GDM1 (cell line): ENCODE measurements around the gene PIAS1.
"Not testable (repeated sequence)": the region's sequence is repeated elsewhere in the genome, so short reads cannot be mapped to it uniquely, and the experiment has no call there.

Experiments used
- DNase-seq: peaks from one replicate; lab custom pipeline; 2025; lab: John Stamatoyannopoulos, UW

PIAS1 gene

DNA sequence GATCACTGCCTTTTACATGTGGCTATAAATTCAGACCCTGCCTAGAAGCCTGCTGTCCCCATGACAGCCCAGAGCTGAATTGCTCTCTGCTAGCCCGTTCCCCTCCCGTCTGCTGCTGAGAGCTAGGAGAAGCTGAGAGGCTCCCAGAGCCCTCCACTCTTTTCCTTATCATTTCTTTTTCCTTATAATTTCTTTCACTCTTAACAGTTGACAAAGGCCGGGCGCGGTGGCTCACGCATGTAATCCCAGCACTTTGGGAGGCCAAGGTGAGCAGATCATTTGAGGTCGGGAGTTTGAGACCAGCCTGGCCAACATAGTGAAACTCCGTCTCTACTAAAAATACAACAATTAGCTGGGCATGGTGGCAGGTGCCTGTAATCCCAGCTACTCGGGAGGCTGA, 180.4 kb downstream of the PIAS1 start:
- DNase-seq: not testable (repeated sequence)

DNA sequence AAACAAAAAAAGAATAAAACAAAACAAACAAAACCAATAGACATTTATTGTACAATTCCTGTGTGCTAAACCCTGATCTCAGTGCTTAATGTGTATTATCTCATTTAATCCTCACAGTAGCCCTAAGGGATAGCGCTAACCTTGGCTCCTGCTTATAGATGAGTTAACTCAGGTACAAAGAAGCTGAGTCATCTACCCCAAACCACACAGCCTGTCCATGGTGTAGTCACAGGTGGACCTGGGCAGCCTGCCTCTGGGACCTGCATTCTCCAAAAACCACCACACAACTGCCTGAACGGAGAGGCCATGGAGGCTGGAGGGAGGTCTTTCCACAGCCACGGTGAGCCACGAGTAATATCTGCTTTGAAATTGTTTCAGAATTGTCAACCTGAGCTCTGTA, 180.9 kb downstream of the PIAS1 start:
- no peak for DNase-seq

DNA sequence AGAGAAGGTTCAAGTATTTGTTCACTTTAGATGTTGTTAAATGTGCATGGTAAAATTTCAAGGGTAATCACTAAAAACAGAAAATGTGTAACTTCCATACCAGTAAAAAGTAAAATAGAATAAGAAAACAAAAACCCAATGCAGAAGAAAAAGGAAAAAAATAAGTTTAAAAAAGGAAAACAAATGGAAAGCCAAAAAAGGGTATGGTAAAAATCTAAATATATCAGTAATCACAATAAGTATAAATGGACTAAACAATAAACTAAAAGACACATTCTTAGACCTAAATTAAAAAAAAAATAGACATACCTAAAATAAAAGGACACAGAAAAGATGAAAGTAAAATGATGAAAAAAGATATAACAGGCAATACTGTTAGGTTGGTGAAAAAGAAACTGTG, 184.9 kb downstream of the PIAS1 start:
- no peak for DNase-seq

DNA sequence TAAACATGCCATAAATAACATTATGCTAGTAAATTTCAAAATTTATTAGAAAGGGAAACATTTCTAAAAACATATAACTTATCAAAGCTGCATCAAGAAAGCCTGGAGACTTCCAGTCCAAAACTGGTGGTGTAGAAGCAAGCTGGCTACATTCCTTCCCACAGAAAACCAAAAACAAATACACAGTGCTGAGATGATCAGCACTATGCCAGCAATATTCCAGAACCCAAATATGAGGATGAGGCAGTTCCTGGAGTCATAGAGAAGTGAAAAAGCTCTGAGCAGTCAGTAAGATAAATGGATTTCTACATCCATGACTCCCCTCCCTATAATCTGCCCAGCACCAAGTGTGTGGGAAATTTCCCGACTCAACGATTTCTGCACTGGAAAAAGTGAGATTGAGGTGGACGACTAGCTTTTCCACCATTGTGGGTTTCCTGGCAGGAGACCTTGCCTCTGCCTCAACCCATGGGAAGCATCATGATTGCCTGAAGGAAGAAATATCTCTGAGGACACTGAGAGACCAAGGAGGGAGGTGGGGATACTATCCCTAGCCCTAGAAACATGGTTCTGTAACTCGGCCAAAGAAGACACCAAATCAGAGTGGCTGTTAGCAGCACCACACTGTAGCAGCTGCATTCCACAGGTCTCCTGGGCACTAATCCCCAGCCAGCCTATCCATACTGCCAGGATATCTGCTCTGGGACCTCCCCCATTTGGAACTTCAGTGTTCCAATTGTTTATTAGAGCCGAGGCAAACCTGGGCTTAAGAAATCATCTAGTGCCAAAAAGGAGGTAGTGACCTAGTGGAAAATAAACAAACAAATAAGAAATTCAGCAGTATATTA, 187.2 kb downstream of the PIAS1 start:
- DNase-seq: no peak
